HuH-7.5 (cell line): ENCODE measurements around the gene ZBTB46.

Experiments
- DNase-seq: peaks from one replicate; pipeline ENCODE4 v3.0.0; 2011; ENCODE audit warnings: low spot score

The ZBTB46 gene

GRCh38 chr20:63837479-63837878 is 6.4 kb upstream of the ZBTB46 start:
- DNase-seq = no peak

- no peak for DNase-seq
Measured at GRCh38 chr20:63836458-63837344, 5.6 kb upstream of the ZBTB46 start.

- peak; percentile 99 for DNase-seq
Measured at GRCh38 chr20:63835021-63835858, 4.2 kb upstream of the ZBTB46 start.

- no peak for DNase-seq
Measured at GRCh38 chr20:63834491-63834880, 3.4 kb upstream of the ZBTB46 start.

GRCh38 chr20:63833776-63834490 is 2.9 kb upstream of the ZBTB46 start:
- DNase-seq = no peak

- peak; percentile 90 for DNase-seq
Measured at GRCh38 chr20:63831993-63832686, 1.1 kb upstream of the ZBTB46 start.

- DNase-seq = no peak
Measured at GRCh38 chr20:63831646-63831992, 555 bp upstream of the ZBTB46 start.

- peak; percentile 83 for DNase-seq
Measured at GRCh38 chr20:63829945-63830835, 874 bp downstream of the ZBTB46 start.

GRCh38 chr20:63829603-63829944 is 1.5 kb downstream of the ZBTB46 start:
- no peak for DNase-seq

- no peak for DNase-seq
Measured at GRCh38 chr20:63828951-63829350, 2.1 kb downstream of the ZBTB46 start.

- no peak for DNase-seq
Measured at GRCh38 chr20:63828545-63828944, 2.5 kb downstream of the ZBTB46 start.

- DNase-seq = no peak
Measured at GRCh38 chr20:63828124-63828523, 2.9 kb downstream of the ZBTB46 start.

GRCh38 chr20:63826753-63827152 is 4.3 kb downstream of the ZBTB46 start:
- DNase-seq = no peak

- DNase-seq = no peak
Measured at GRCh38 chr20:63825331-63826118, 5.5 kb downstream of the ZBTB46 start.

- DNase-seq = no peak
Measured at GRCh38 chr20:63823691-63824311, 7.3 kb downstream of the ZBTB46 start.

GRCh38 chr20:63822276-63822696 is 8.8 kb downstream of the ZBTB46 start:
- no peak for DNase-seq

- no peak for DNase-seq
Measured at GRCh38 chr20:63821811-63822210, 9.3 kb downstream of the ZBTB46 start.

GRCh38 chr20:63819224-63819921 is 11.7 kb downstream of the ZBTB46 start:
- DNase-seq = no peak
